RWPE1 (cell line): Measurements from ENCODE around the gene KAZALD1.
"Not testable (repeated sequence)": the region's sequence is repeated elsewhere in the genome, so short reads cannot be mapped to it uniquely, and the experiment has no call there.

Experiments used
- CTCF ChIA-PET: fragments of 350-600 bp; sonication (Branson Sonifier 250); formaldehyde crosslinking; extraction: SDS; loops from one replicate; lab custom pipeline; 2021; lab: Yijun Ruan, JAX
- POLR2A ChIA-PET: fragments of 400-600 bp; formaldehyde crosslinking; extraction: SDS; loops from one replicate; lab custom pipeline; 2020; ENCODE audit warnings: antibody characterized with exemption; ENCODE audit not compliant: low non-redundant PET; lab: Yijun Ruan, JAX
- DNase-seq: peaks from one replicate; pipeline ENCODE4 v3.0.0; 2012; ENCODE audit warnings: low spot score
- H3K27ac ChIP-seq: fragments of 450-650 bp; 2 replicates; pipeline ENCODE4 v1.5.1; 2017
- TF ChIP-seq, protein P1 (sequence below): fragments of 450-650 bp; conservative IDR thresholded peaks from 2 replicates; pipeline ENCODE4 v1.5.1; 2017; ENCODE audit warnings: low read depth, mild to moderate bottlenecking

Gene KAZALD1

GRCh38 chr10:101033276-101033675, 28.5 kb upstream of the KAZALD1 start:
- TF ChIP-seq, protein P1, sequence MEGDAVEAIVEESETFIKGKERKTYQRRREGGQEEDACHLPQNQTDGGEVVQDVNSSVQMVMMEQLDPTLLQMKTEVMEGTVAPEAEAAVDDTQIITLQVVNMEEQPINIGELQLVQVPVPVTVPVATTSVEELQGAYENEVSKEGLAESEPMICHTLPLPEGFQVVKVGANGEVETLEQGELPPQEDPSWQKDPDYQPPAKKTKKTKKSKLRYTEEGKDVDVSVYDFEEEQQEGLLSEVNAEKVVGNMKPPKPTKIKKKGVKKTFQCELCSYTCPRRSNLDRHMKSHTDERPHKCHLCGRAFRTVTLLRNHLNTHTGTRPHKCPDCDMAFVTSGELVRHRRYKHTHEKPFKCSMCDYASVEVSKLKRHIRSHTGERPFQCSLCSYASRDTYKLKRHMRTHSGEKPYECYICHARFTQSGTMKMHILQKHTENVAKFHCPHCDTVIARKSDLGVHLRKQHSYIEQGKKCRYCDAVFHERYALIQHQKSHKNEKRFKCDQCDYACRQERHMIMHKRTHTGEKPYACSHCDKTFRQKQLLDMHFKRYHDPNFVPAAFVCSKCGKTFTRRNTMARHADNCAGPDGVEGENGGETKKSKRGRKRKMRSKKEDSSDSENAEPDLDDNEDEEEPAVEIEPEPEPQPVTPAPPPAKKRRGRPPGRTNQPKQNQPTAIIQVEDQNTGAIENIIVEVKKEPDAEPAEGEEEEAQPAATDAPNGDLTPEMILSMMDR, result no peak
- CTCF ChIA-PET, result interaction anchor here (1.3 kb wide), 1 partner anchor 26 kb away, joined by 3 read pairs; no protein-coding TSS in a partner anchor
- POLR2A ChIA-PET, result interaction anchor here (1.2 kb wide), 1 partner anchor 9 kb away, joined by 4 read pairs; no protein-coding TSS in a partner anchor
- DNase-seq, result no peak
- H3K27ac ChIP-seq, result peak overlapping the region; percentile 99

DNA sequence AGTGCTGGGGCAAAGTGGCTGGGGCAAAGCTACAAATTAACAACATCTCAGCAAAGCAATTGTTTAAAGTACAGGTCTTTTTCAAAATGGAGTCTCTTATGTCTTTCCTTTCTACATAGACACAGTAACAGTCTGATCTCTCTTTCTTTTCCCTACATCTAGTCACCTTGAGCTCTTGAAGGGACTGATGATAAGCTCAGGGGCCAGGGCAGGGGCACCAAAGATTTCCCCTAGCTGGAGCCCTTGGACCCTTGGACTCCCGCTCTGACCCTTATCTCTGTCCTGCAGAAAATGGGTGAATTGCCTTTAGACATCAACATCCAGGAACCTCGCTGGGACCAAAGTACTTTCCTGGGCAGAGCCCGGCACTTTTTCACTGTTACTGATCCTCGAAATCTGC, 27.4 kb upstream of the KAZALD1 start:
- POLR2A ChIA-PET, H3K27ac ChIP-seq, CTCF ChIA-PET, DNase-seq: not testable (repeated sequence)

DNA sequence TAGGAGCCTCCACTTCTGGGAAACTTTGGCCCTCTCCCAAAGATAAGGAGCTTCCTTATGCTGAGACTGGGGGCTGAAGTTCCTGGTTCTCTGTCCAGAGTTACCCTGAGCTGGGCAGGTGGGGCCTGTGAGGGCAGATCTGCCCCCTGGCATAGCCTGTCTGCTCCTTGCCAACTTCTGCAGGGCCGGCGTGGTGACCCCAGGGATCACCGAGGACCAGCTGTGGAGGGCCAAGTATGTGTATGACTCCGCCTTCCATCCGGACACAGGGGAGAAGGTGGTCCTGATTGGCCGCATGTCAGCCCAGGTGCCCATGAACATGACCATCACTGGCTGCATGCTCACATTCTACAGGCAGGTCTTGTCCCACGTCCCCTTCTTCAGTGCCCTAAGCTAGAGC, 26.5 kb upstream of the KAZALD1 start:
- ChIA-PET CTCF (interaction anchor here (1.0 kb wide), 1 partner anchor 14 kb away, joined by 3 read pairs; no protein-coding TSS in a partner anchor), POLR2A (no interaction called here)
- H3K27ac ChIP-seq, result no peak overlapping the region
- DNase-seq, result no peak
- TF ChIP-seq, protein P1, result no peak

- POLR2A ChIA-PET, result no interaction called here
- DNase-seq, result no peak
- CTCF ChIA-PET, result interaction anchor here (0.6 kb wide), 2 partner anchors 14 to 39 kb away, joined by 3 to 4 read pairs; no protein-coding TSS in a partner anchor
- TF ChIP-seq, protein P1, result no peak
- peak overlapping the region; percentile 1; the same call in 1 of the 2 replicates for H3K27ac ChIP-seq
These were observed 25.7 kb upstream of the KAZALD1 start for GRCh38 chr10:101035916-101036702.

DNA sequence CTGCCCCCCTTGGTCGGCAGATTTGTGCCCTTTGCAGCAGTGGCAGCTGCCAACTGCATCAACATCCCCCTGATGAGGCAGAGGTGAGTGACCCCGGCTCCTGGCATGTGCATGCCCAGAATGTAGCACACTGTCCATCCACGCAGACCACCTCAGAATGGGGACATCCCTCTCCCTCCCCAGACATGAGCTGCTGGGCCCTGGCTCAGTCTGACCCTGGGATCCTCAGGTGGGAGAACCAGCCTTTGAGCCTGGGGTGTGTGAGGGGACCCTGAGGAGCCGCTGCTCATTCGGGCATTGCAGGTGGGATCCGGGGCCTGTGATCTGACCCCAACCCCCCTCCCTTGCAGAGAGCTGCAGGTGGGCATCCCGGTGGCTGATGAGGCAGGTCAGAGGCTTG, 25.1 kb upstream of the KAZALD1 start:
- peak overlapping the region; percentile 1; the same call in 1 of the 2 replicates for H3K27ac ChIP-seq
- no peak for DNase-seq
- ChIA-PET CTCF (interaction anchor here (0.6 kb wide), 2 partner anchors 13 to 40 kb away, joined by 3 to 4 read pairs; no protein-coding TSS in a partner anchor), POLR2A (no interaction called here)
- TF ChIP-seq, protein P1, result no peak

DNA sequence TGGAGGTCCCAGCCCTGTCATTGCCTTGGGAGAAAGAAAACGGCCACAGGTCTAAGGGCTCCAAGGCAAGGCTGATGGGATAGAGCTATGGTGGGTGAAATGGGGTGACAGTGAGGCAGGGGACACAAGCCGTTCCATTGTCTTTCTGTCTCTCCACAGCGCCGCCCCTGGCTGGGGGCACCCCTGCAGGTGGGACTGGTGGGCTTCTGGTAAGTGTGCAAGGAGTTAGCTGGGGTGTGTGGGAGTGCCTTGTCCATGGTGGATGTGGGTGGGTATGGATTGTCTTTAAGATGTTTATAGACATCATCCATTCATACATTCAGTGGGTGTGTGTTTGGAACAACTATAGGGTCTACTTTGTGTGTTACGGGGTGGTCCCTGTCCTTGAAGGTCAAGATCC, 23.3 kb upstream of the KAZALD1 start:
- POLR2A ChIA-PET, result no interaction called here
- no peak overlapping the region for H3K27ac ChIP-seq
- TF ChIP-seq, protein P1, result no peak
- DNase-seq, result no peak
- CTCF ChIA-PET, result interaction anchor here (0.9 kb wide), 1 partner anchor 103 kb away, joined by 3 read pairs; no protein-coding TSS in a partner anchor
